OCI-LY1 (cell line): ENCODE data around the gene SH3RF3.

ENCODE experiments used
- H2AFZ ChIP-seq: fragments of 200-600 bp; sonication (generic), shearing (Covaris generic); 2 replicates; pipeline ENCODE4 v1.6.0; 2014; ENCODE audit warnings: antibody characterized with exemption, mild to moderate bottlenecking, low read length
- H3F3A ChIP-seq: fragments of 200-600 bp; sonication (generic), shearing (Covaris generic); 2 replicates; pipeline ENCODE4 v1.6.0; 2014; ENCODE audit warnings: mild to moderate bottlenecking, antibody characterized with exemption, low read length, moderate library complexity; ENCODE audit not compliant: insufficient read depth
- H3K27ac ChIP-seq: fragments of 200-600 bp; sonication (generic); 2 replicates; pipeline ENCODE4 v1.5.1; 2014; ENCODE audit warnings: low read length, mixed run types, mild to moderate bottlenecking, low read depth; ENCODE audit not compliant: poor library complexity, severe bottlenecking
- H3K27me3 ChIP-seq: fragments of 200-600 bp; sonication (generic); 2 replicates; pipeline ENCODE4 v1.6.0; 2014; ENCODE audit warnings: antibody characterized with exemption, mild to moderate bottlenecking, low read length, moderate library complexity; ENCODE audit not compliant: insufficient read depth
- H3K36me3 ChIP-seq: fragments of 200-600 bp; sonication (generic); 2 replicates; pipeline ENCODE4 v1.6.1; 2014; ENCODE audit warnings: mild to moderate bottlenecking, antibody characterized with exemption, low read length, moderate library complexity, mixed read lengths; ENCODE audit not compliant: insufficient read depth
- H3K4me1 ChIP-seq: fragments of 200-600 bp; sonication (generic); 2 replicates; pipeline ENCODE4 v1.5.1; 2014; ENCODE audit warnings: mild to moderate bottlenecking, low read length, moderate library complexity; ENCODE audit not compliant: insufficient read depth, severe bottlenecking
- H3K4me2 ChIP-seq: fragments of 200-600 bp; sonication (generic), shearing (Covaris generic); 2 replicates; pipeline ENCODE4 v1.6.1; 2014; ENCODE audit warnings: low read length
- H3K4me3 ChIP-seq: fragments of 200-600 bp; sonication (generic); 2 replicates; pipeline ENCODE4 v1.5.1; 2014; ENCODE audit warnings: low read length, low read depth, mild to moderate bottlenecking, mixed read lengths; ENCODE audit not compliant: poor library complexity, severe bottlenecking
- H3K79me2 ChIP-seq: fragments of 200-600 bp; shearing (Covaris generic); 2 replicates; pipeline ENCODE4 v1.6.1; 2016; ENCODE audit warnings: mixed run types, low read length, mixed read lengths; ENCODE audit not compliant: insufficient read depth
- H3K9ac ChIP-seq: fragments of 200-600 bp; sonication (generic), shearing (Covaris generic); 2 replicates; pipeline ENCODE4 v1.6.1; 2014; ENCODE audit warnings: mild to moderate bottlenecking, low read length, mixed read lengths
- H3K9me2 ChIP-seq: fragments of 200-600 bp; sonication (generic), shearing (Covaris generic); 2 replicates; pipeline ENCODE4 v1.6.1; 2014; ENCODE audit warnings: low read depth, mild to moderate bottlenecking, low read length, mixed read lengths
- H3K9me3 ChIP-seq: fragments of 200-600 bp; shearing (Covaris generic); 2 replicates; pipeline ENCODE4 v1.6.1; 2014; ENCODE audit warnings: low read length, mixed read lengths
- H4K20me1 ChIP-seq: fragments of 200-600 bp; sonication (generic), shearing (Covaris generic); 2 replicates; pipeline ENCODE4 v1.6.0; 2016; ENCODE audit warnings: mild to moderate bottlenecking, low read length; ENCODE audit not compliant: insufficient read depth
- CTCF ChIP-seq: fragments of 200-600 bp; sonication (generic), shearing (Covaris generic); IDR thresholded peaks from 2 replicates; pipeline ENCODE4 v1.5.1; 2017; ENCODE audit warnings: mild to moderate bottlenecking, antibody characterized with exemption, low read length, moderate library complexity, mixed read lengths
- EZH2 ChIP-seq: fragments of 200-600 bp; sonication (generic), shearing (Covaris generic); IDR thresholded peaks from 2 replicates; pipeline ENCODE4 v1.8.0; 2017; ENCODE audit warnings: borderline replicate concordance, mixed run types, mild to moderate bottlenecking, antibody characterized with exemption, low read length, moderate library complexity, mixed read lengths

SH3RF3 gene

GRCh38 chr2:109265953-109266352 is 136.9 kb downstream of the SH3RF3 start:
- no peaks in the 10 kb centered on the region for H3K27me3 ChIP-seq
- H3K9ac ChIP-seq = no peak overlapping the region
- no peaks in the 10 kb centered on the region for H3F3A ChIP-seq
- no peaks in the 10 kb centered on the region for H3K9me3 ChIP-seq
- no peak overlapping the region for H3K4me2 ChIP-seq
- no peaks in the 10 kb centered on the region for H4K20me1 ChIP-seq
- H3K36me3 ChIP-seq = no peaks in the 10 kb centered on the region
- no peak for TF ChIP-seq CTCF
- no peak for TF ChIP-seq EZH2
- H3K79me2 ChIP-seq = no peaks in the 10 kb centered on the region
- H3K9me2 ChIP-seq = no peaks in the 10 kb centered on the region
- H3K4me1 ChIP-seq = no peaks in the 10 kb centered on the region
- H3K27ac ChIP-seq = no peak overlapping the region
- H3K4me3 ChIP-seq = no peak overlapping the region
- H2AFZ ChIP-seq = no peak overlapping the region

- H3K4me2 ChIP-seq = no peak overlapping the region
- no peaks in the 10 kb centered on the region for H4K20me1 ChIP-seq
- H2AFZ ChIP-seq = no peak overlapping the region
- H3K36me3 ChIP-seq = no peaks in the 10 kb centered on the region
- H3F3A ChIP-seq = no peaks in the 10 kb centered on the region
- no peak overlapping the region for H3K4me3 ChIP-seq
- H3K9me2 ChIP-seq = no peaks in the 10 kb centered on the region
- H3K9ac ChIP-seq = no peak overlapping the region
- no peaks in the 10 kb centered on the region for H3K9me3 ChIP-seq
- no peak overlapping the region for H3K27ac ChIP-seq
- TF ChIP-seq CTCF (no peak), EZH2 (no peak)
- H3K27me3 ChIP-seq = no peaks in the 10 kb centered on the region
- H3K79me2 ChIP-seq = no peaks in the 10 kb centered on the region
- H3K4me1 ChIP-seq = no peaks in the 10 kb centered on the region
These were observed 137.5 kb downstream of the SH3RF3 start for GRCh38 chr2:109266496-109266895.

GRCh38 chr2:109266998-109267854 is 138.2 kb downstream of the SH3RF3 start:
- H3K4me1 ChIP-seq = no peaks in the 10 kb centered on the region
- no peak overlapping the region for H3K9ac ChIP-seq
- H3K4me2 ChIP-seq = no peak overlapping the region
- H3K9me3 ChIP-seq = no peaks in the 10 kb centered on the region
- no peak overlapping the region for H3K27ac ChIP-seq
- H3K36me3 ChIP-seq = no peaks in the 10 kb centered on the region
- no peaks in the 10 kb centered on the region for H3K27me3 ChIP-seq
- TF ChIP-seq EZH2 (no peak), CTCF (no peak)
- H3F3A ChIP-seq = no peaks in the 10 kb centered on the region
- H3K4me3 ChIP-seq = no peak overlapping the region
- no peaks in the 10 kb centered on the region for H3K9me2 ChIP-seq
- H2AFZ ChIP-seq = no peak overlapping the region
- no peaks in the 10 kb centered on the region for H3K79me2 ChIP-seq
- H4K20me1 ChIP-seq = no peaks in the 10 kb centered on the region
